GM21526 (cell line): Measurements from ENCODE around the gene S100Z.
"Not testable (repeated sequence)": the region's sequence is repeated elsewhere in the genome, so short reads cannot be mapped to it uniquely, and the experiment has no call there.

ENCODE experiments used
- ATAC-seq: cut with Tn5 transposase; IDR thresholded peaks from one replicate; pipeline ENCODE4 v1.9.1; 2021; ENCODE audit warnings: moderate library complexity; ENCODE audit not compliant: unreplicated experiment, low FRiP score

Gene S100Z

GRCh38 chr5:76945238-76945637 lies 95.4 kb downstream of the S100Z start:
- ATAC-seq, result not testable (repeated sequence)

DNA sequence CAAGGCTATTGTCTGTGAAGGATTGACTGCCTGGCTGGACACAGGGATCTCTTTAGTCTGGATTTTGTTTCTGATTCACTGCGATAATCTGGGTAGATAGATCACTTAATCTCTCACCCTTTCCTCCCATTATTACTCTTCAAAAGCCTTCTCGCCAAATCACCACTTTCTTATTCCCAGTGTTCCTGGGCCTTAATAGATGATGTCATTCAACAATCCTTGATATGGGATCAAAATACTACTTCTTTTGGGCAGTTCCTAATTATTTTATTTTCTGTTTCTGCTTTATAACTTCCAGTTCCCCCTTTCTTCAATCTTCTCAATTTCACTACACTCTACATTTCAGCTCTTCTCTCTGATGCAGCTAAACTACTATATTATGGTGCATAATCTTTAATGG lies 96.3 kb downstream of the S100Z start:
- ATAC-seq, result no peak

GRCh38 chr5:76947082-76947503 lies 97.3 kb downstream of the S100Z start:
- no peak for ATAC-seq

- no peak for ATAC-seq
Observed at GRCh38 chr5:76952795-76953536, 103.2 kb downstream of the S100Z start, which contains the start of gene CRHBP. TSS of gene CRHBP (plus strand) at chr5:76953045. CDS start at chr5:76953135, 90 bp downstream.

- ATAC-seq, result no peak
Observed at GRCh38 chr5:76953551-76954382, 104.0 kb downstream of the S100Z start.

- no peak for ATAC-seq
Observed at GRCh38 chr5:76954383-76954763, 104.6 kb downstream of the S100Z start.

DNA sequence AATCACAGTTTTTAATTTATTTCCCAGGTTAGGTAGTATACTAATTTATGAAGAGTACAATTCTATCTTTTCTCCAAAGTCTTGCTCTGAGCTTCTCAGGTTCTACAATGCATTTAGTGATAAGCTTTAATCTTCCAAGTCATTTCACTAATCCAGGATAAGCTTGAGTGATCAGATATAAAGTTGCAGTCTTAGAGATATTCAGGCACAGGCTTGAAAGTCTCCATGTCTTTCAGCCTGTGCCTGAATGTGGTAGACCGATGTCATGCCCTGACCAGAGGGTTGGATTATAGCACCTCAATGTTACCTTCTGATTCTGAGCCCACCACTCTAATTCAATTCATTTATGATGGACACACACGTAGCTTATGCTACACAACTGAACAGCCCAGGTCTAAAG lies 106.2 kb downstream of the S100Z start:
- no peak for ATAC-seq

DNA sequence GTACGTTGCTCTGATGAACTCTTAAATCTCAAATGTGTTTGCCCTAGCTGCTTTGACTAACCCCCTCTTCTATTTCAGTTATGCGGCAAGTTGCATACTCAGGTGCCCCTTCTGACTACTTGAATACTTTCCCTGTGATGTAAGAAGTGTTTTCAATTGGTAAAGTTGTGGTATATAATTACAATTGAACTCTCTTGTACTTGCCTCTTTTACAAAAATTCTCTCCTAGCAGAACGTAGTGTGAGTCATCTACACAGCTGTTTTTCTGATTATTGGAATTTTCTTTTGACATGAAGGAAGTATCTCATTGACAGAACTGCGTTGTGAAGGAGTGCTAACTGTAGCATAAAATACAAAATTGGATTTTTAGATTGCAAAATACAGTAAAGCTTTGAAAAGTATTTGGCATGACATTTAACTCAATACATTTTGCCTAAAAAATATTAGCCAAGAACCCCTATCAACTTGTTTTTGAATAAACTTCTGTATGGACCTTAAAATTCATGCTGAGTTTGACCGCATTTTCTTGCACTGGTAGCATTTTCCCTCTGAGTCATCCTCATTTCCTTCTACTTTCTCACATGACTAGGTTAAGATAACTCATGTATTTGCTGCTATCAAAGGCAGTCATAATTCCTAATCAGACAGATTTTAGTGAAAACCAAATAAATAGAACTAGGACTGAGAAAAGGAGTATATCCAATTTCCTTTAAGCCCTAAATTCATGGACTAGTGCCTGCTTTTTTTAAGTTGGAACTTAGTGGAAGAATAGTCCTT lies 109.4 kb downstream of the S100Z start:
- ATAC-seq, result no peak

DNA sequence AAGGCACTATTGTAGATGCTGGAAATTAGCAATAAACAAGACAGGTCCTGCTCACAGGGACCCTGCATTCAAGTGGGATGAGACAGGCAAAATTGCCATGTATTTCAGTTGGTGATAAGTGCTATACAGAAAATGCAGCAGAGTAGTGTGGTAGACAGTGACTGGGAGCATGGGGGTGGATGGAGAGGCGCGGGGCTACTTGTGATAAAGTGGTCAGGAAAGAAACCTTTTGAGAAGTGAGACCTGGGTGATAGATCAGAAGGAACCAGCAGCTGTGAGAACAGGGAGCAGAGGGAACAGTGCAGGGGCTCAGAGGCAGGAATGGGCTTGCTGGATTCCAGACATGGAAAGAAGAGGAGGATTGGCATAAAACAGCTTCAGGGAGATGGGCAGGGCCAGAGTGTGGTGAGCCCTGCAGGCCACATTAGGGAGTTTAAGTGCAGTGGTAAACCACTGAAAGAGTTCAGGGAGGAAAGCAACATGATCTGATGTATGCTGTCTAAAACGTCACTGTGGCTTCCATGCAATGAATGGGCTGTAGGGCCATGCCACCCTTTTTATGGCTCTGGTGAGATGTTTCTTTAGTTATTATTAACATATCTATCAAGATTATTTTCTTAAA lies 110.3 kb downstream of the S100Z start:
- ATAC-seq, result no peak

GRCh38 chr5:76964060-76964459 lies 114.2 kb downstream of the S100Z start:
- ATAC-seq, result no peak
